ENCODE results near the gene POLRMT.

- no peak for TF ChIP-seq POLR2A (IDR thresholded peaks at IDR 0.05)
- TF ChIP-seq CTCF (IDR thresholded peaks at IDR 0.05), result no peak
- TF ChIP-seq POLR2AphosphoS5 (IDR thresholded peaks at IDR 0.05), result no peak
- no peak for TF ChIP-seq EP300 (IDR thresholded peaks at IDR 0.05)
Observed at GRCh38 chr19:611481-611868, 21.9 kb downstream of the POLRMT start.
